IPS-NIHi7 (cell line): Measurements from ENCODE around the gene IBA57.

Experiments used
- DNase-seq: peaks from one replicate; pipeline ENCODE4 v3.0.0; 2012; ENCODE audit warnings: mixed read lengths; ENCODE audit errors: extremely low spot score

Gene IBA57

DNA sequence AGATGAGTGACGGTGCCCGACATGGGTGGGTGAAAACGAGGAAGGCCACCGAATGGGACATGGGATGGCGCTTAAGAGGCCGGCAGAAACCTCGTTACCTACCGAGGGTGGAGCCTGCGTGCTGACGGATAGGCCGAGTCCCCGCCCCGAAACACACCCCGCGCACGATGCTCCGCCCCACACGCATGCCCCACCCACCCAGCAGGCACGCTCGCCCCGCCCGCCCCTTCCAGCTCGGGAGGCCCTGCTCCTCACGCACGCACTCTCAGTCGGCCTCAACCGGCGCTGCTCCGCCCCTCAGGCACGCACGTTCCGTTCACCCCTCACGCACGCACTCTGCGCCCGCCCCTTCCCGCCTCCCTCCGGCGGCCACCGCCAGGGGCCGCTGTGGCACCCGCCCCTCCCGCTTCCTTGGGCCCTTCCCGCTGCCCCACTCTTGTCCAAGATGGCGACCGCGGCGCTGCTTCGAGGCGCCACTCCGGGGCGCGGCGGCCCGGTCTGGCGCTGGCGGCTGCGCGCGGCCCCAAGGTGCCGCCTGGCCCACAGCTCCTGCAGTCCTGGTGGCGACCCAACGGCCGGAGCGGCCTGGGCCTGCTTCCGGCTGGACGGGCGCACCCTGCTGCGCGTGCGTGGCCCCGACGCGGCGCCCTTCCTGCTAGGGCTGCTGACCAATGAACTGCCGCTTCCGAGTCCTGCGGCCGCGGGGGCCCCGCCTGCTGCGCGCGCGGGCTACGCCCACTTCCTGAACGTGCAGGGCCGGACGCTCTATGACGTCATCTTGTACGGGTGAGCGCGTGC, at the start of gene IBA57:
Gene IBA57 (plus strand): TSS at position 433 of the 798 bp plus-strand sequence. CDS start 13 bp downstream, at position 446.
- DNase-seq: peak; percentile 98

DNA sequence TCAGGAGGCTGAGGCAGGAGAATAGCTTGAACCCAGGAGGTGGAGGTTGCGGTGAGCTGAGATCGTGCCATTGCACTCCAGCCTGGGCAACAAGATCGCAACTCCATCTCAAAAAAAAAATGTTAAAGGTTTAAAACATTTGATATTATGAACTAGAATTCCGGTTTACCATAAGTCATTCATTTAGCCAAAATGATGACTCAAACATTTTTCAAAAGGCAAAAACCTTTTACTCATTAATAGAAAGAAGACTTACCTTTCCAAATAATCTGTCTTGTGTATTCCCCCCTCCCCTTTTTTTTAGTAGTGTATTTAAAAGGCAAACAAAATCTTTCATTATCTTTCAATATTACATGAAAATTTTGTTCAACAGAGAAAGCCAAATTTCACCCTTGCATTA, 48.3 kb upstream of the IBA57 start:
- no peak for DNase-seq

DNA sequence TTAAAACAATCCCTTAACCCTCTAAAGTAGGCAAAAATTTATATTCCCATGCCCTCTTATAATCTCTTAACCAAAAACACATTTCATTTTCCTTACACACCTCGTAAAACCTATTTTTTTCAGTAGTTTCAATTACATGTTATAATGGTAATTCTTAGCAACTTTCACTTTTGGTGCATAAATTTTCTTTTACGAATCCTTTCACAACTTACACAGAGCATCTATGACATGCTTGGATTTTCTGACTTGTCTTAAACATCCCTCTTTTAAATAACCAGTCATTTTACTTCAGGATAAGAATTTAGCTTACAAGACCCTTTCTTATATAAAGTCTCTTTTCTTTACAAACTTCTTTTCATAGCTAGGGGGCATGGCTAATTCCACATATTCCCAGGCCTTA, 47.6 kb upstream of the IBA57 start:
- no peak for DNase-seq

- no peak for DNase-seq
Observed at GRCh38 chr1:228120351-228120750, 45.3 kb upstream of the IBA57 start.

DNA sequence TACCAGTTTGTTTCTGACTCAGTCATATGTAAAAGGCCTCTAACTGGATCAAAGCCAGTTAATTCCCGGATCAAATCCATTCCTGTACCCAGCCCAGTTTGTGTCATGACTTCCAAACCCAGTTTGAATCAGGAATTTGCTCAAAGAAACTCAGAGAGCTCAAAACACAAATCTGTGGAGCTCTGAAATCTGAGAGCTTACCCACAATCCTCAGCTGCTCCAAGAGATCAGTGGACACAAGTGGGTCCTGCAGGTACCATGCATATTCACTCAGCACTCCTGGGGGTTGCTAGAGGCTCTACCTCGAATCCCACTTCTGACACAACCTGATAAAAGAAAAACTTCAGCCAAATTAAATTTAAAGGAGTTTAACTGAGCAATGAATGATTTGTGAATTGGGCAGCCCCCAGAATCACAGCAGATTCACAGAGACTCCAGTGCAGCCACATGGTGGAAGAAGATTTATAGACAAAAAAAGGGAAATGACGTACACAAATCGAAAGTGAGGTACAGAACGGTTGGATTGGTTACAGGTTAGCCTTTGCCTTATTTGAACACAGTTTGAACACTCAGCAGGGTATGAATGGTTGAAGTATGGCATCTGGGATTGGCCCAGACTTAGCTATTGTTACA, 44.6 kb upstream of the IBA57 start:
- no peak for DNase-seq

DNA sequence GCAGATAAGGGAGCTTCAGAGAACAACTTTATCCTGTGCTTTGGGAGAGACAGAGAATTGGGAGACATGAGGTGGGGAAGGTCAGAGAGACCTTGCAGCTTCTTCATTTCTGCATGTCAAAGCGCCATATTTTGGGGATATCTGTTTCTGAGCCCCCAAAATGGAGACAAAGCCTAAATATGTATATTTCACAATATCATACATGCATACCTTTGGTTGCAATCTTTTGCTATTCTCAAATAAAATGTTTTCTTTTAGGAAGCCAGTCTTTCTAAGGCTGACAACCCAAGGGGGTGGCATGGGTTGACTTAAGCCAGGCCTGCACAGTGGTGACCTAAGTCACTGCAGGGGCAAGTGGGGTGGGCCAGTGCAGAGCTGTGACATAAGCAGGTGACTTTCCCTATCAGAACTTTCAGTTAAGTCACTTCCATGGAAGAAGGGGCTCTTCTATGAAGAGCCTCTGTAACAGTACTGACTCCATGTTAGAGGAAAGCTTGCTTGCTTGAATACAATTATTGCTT, 42.6 kb upstream of the IBA57 start:
- no peak for DNase-seq

DNA sequence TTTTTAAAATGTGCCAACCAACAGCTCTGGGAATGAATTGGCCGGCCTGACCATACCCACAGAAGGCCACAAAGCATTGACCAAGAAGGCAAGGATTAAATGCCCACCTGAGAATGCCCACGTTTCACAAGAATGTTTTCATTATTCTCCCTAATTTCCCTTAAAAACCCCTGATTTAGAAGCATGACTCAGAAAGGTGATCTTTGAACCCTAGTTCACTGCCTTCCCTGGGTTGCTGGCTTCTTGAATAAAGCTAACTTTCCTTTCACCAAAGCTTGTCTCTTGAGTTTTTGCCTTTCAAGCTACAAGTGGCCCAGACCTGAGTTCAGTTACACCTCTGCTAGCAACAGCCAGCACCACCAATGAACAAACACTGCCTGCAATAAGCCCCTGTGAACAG, 42.1 kb upstream of the IBA57 start:
- no peak for DNase-seq

DNA sequence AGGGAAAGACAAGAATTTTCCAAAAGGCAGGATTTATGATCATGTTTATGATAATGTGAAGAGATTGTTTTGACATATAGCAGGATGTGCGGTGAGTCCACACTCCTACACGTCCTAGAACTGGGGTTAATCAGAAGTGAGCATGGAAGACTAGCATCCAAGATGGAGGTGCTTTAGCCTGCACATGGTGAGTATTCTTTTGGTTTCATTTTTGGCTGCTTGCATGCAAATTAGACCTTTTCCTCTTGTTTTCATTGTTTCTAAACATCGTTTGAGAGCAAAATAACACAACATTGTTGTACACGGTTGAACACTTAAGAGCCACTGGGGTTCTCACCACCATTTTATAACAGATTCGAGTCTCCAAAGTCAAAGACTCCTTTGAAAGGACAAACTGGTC, 40.4 kb upstream of the IBA57 start:
- no peak for DNase-seq

GRCh38 chr1:228131766-228132165, 33.8 kb upstream of the IBA57 start:
- no peak for DNase-seq

- DNase-seq: no peak
Observed at GRCh38 chr1:228134591-228134990, 31.0 kb upstream of the IBA57 start.

- no peak for DNase-seq
Observed at GRCh38 chr1:228136901-228137300, 28.7 kb upstream of the IBA57 start.

- no peak for DNase-seq
Observed at GRCh38 chr1:228139406-228139930, 26.1 kb upstream of the IBA57 start.

GRCh38 chr1:228139931-228140723, 25.5 kb upstream of the IBA57 start, which contains the start of gene GUK1:
TSS of gene GUK1 (plus strand) at chr1:228140279. CDS start at chr1:228140303, 24 bp downstream.
- peak; percentile 98 for DNase-seq

DNA sequence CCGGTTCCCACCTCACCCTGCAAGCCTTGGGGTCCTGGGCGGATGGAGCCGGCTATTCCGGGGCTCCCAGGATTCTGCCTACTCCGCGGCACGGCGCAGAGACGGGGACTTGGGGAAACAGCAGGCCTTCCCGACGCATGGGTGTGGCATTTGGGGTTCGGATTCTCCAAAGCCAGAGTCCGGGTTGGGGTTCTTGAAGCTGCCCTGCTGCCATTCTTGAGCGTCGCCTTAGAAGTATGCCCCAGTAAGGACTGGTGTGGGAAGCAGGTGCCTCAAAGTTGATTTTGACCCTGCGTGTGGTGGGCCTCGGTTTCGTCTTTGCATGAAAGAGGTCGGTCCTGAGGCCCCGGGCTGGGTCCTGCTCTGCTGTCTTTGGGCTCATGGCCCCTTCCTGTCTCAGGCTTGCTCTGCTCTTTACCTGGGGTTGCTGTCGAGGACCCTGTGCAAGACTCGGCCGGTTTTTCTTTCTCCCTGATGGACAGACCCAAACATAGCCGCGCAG, 24.8 kb upstream of the IBA57 start:
- DNase-seq: no peak

- no peak for DNase-seq
Observed at GRCh38 chr1:228141226-228142044, 24.2 kb upstream of the IBA57 start.

GRCh38 chr1:228142155-228142691, 23.4 kb upstream of the IBA57 start:
- no peak for DNase-seq

GRCh38 chr1:228142701-228143136, 22.9 kb upstream of the IBA57 start:
- no peak for DNase-seq

DNA sequence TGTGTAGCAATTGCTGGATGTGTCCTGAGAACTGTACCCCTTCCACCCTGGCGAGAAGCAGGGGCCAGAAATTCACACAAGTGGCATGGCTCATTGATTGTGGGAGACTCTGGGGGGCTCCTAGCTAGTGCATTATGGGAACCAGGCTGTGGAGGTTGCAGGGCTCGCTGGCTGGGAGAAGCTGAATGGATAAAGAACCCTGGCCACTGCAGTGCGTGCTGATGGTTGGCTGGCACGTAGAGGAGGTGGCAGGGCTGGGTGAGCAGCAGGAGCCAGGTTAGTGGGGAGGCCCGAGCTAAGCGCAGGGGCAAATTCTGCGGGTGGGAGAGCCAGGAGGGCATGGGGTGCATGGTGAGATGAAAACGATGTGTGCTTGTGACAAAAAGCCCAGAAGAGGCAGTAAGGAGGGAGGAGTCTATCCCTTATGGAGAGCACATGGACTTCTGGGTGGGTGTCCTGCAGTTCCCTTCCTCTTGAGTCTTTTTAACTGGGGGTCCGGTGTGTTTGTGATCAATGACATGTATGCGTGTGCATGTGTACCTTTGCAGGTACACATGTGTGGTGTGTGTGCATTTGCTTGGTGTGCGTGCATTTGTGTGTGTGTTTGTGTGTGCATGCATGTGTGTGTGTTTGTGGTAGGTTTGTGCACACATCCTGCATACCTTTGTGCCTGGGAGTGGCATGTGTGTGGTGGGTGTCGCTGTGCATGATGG, 22.0 kb upstream of the IBA57 start:
- no peak for DNase-seq

GRCh38 chr1:228144193-228144992, 21.2 kb upstream of the IBA57 start:
- no peak for DNase-seq
